ENCODE measurements around the gene DMAC2.

DMAC2 gene

DNA sequence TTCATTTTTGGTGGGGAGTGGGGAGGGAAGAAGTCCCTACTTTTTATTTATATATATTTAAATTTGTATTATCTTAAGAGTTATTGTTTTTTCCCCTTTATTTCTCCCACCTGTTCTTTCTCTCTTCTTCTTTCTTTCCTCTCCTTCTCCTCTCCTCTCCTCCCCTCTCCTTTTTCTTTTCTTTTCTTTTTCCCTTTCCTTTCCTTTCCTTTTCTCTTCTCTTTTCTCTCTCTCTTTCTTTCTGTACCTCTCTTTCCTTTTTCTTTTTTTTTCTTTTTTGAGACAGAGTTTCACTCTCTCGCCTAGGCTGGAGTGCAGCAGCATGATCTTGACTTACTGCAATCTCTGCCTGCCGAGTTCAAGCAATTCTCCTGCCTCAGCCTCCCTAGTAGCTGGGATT, 40.2 kb downstream of the DMAC2 start:
- Histone ChIP-seq H3K9me2 (replicated peaks; ENCODE audit: low read depth, low read length) (no peaks in the 10 kb centered on the region), H3K4me2 (ENCODE audit: low read depth, low read length, poor library complexity, severe bottlenecking) (peak overlapping the region; percentile 98), H3K9me3 (ENCODE audit: insufficient read depth, low read depth, low read length) (no peaks in the 10 kb centered on the region), H3K4me1 (ENCODE audit: insufficient read depth, low read length, poor library complexity, severe bottlenecking) (peaks cover 19% of the 10 kb centered on the region), H3K27me3 (ENCODE audit: insufficient read depth, low read length, poor library complexity, severe bottlenecking) (no peaks in the 10 kb centered on the region), H2AFZ (ENCODE audit: low read length) (no peak overlapping the region), H4K20me1 (ENCODE audit: insufficient read depth, low read length, poor library complexity, severe bottlenecking) (peaks cover 3% of the 10 kb centered on the region), H3K79me2 (ENCODE audit: insufficient read depth, low read length) (peaks cover 59% of the 10 kb centered on the region), H3K36me3 (ENCODE audit: insufficient read depth, low read length) (no peaks in the 10 kb centered on the region), H3F3A (ENCODE audit: low read depth) (no peaks in the 10 kb centered on the region), H3K4me3 (ENCODE audit: low read length, poor library complexity, severe bottlenecking) (peak overlapping the region; percentile 97), H3K9ac (ENCODE audit: low read depth, low read length, poor library complexity, severe bottlenecking) (peak overlapping the region; percentile 95)
- TF ChIP-seq, protein P1, sequence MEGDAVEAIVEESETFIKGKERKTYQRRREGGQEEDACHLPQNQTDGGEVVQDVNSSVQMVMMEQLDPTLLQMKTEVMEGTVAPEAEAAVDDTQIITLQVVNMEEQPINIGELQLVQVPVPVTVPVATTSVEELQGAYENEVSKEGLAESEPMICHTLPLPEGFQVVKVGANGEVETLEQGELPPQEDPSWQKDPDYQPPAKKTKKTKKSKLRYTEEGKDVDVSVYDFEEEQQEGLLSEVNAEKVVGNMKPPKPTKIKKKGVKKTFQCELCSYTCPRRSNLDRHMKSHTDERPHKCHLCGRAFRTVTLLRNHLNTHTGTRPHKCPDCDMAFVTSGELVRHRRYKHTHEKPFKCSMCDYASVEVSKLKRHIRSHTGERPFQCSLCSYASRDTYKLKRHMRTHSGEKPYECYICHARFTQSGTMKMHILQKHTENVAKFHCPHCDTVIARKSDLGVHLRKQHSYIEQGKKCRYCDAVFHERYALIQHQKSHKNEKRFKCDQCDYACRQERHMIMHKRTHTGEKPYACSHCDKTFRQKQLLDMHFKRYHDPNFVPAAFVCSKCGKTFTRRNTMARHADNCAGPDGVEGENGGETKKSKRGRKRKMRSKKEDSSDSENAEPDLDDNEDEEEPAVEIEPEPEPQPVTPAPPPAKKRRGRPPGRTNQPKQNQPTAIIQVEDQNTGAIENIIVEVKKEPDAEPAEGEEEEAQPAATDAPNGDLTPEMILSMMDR (conservative IDR thresholded peaks at IDR 0.05; ENCODE audit: low read length): no peak
- TF ChIP-seq EZH2phosphoT487 (IDR thresholded peaks at IDR 0.05; ENCODE audit: borderline replicate concordance): no peak

DNA sequence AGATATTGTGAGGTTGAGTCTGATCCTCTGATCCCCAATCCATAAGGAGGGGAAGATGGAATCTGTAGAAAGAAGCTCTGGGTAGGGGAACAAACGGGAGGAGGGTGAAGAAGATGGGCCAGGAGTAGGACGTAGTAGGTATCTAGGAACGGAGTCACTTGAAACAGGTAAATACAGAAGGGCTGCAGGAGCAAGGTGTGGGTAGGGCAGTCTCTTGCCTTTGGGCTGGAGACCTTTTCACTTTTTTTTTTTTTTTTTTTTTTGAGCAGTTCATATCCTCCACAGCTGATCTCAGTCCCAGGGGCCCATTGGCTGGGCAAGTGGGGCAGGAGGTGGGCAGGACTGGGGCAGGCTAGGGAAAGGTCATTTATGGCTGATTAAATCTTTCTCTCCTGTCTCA, 40.6 kb downstream of the DMAC2 start:
- no peaks in the 10 kb centered on the region for H3K9me2 ChIP-seq (replicated peaks; ENCODE audit: low read depth, low read length)
- H3F3A ChIP-seq (ENCODE audit: low read depth): no peaks in the 10 kb centered on the region
- no peaks in the 10 kb centered on the region for H3K27me3 ChIP-seq (ENCODE audit: insufficient read depth, low read length, poor library complexity, severe bottlenecking)
- H3K4me1 ChIP-seq (ENCODE audit: insufficient read depth, low read length, poor library complexity, severe bottlenecking): peaks cover 19% of the 10 kb centered on the region
- no peaks in the 10 kb centered on the region for H3K36me3 ChIP-seq (ENCODE audit: insufficient read depth, low read length)
- H3K4me2 ChIP-seq (ENCODE audit: low read depth, low read length, poor library complexity, severe bottlenecking): peak overlapping the region; percentile 98
- H3K79me2 ChIP-seq (ENCODE audit: insufficient read depth, low read length): peaks cover 59% of the 10 kb centered on the region
- peaks cover 3% of the 10 kb centered on the region for H4K20me1 ChIP-seq (ENCODE audit: insufficient read depth, low read length, poor library complexity, severe bottlenecking)
- H2AFZ ChIP-seq (ENCODE audit: low read length): no peak overlapping the region
- TF ChIP-seq, protein P1 (conservative IDR thresholded peaks at IDR 0.05; ENCODE audit: low read length): no peak
- no peak for TF ChIP-seq EZH2phosphoT487 (IDR thresholded peaks at IDR 0.05; ENCODE audit: borderline replicate concordance)
- H3K4me3 ChIP-seq (ENCODE audit: low read length, poor library complexity, severe bottlenecking): peak overlapping the region; percentile 97
- no peaks in the 10 kb centered on the region for H3K9me3 ChIP-seq (ENCODE audit: insufficient read depth, low read depth, low read length)
- peak overlapping the region; percentile 95 for H3K9ac ChIP-seq (ENCODE audit: low read depth, low read length, poor library complexity, severe bottlenecking)

DNA sequence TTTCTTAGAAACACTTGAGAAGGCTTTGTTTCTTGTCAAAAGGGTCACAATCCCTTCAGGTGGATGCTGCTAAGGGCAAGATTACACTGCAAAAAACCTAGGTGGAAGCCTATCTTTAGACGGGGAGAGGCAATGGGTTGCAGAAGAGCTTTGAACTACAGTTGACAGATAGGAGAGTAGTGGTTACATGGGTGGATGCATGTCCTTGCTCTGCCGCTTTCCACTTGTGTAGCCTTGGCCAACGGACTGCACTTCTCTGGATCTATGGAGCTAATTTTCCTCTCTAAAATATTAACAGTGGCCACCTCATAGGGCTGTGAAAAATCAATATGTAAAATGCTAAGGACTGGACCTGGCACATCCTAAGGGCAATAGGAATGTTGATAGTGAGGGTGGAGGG, 41.1 kb downstream of the DMAC2 start:
- peaks cover 3% of the 10 kb centered on the region for H4K20me1 ChIP-seq (ENCODE audit: insufficient read depth, low read length, poor library complexity, severe bottlenecking)
- H2AFZ ChIP-seq (ENCODE audit: low read length): no peak overlapping the region
- H3K4me1 ChIP-seq (ENCODE audit: insufficient read depth, low read length, poor library complexity, severe bottlenecking): peaks cover 19% of the 10 kb centered on the region
- no peaks in the 10 kb centered on the region for H3K9me2 ChIP-seq (replicated peaks; ENCODE audit: low read depth, low read length)
- no peaks in the 10 kb centered on the region for H3F3A ChIP-seq (ENCODE audit: low read depth)
- no peaks in the 10 kb centered on the region for H3K36me3 ChIP-seq (ENCODE audit: insufficient read depth, low read length)
- peak overlapping the region; percentile 97 for H3K4me3 ChIP-seq (ENCODE audit: low read length, poor library complexity, severe bottlenecking)
- no peak for TF ChIP-seq EZH2phosphoT487 (IDR thresholded peaks at IDR 0.05; ENCODE audit: borderline replicate concordance)
- TF ChIP-seq, protein P1 (conservative IDR thresholded peaks at IDR 0.05; ENCODE audit: low read length): no peak
- no peaks in the 10 kb centered on the region for H3K27me3 ChIP-seq (ENCODE audit: insufficient read depth, low read length, poor library complexity, severe bottlenecking)
- peak overlapping the region; percentile 98 for H3K4me2 ChIP-seq (ENCODE audit: low read depth, low read length, poor library complexity, severe bottlenecking)
- H3K9ac ChIP-seq (ENCODE audit: low read depth, low read length, poor library complexity, severe bottlenecking): peak overlapping the region; percentile 95
- H3K79me2 ChIP-seq (ENCODE audit: insufficient read depth, low read length): peaks cover 61% of the 10 kb centered on the region
- no peaks in the 10 kb centered on the region for H3K9me3 ChIP-seq (ENCODE audit: insufficient read depth, low read depth, low read length)

Data from Loucy (cell line).